ENCODE results near the gene ARHGAP45. TPM values are rescaled to one million over a fixed set of nuclear protein-coding genes. Genes with fewer than 3 reads are reported as not detected.
A peak's percentile ranks its signal among the peaks of the same experiment; 100 is the strongest.

Gene ARHGAP45
- total and polyA plus RNA-seq, 5 experiments from 2014 or later: 261 to 1,060 (median 681) TPM

DNA sequence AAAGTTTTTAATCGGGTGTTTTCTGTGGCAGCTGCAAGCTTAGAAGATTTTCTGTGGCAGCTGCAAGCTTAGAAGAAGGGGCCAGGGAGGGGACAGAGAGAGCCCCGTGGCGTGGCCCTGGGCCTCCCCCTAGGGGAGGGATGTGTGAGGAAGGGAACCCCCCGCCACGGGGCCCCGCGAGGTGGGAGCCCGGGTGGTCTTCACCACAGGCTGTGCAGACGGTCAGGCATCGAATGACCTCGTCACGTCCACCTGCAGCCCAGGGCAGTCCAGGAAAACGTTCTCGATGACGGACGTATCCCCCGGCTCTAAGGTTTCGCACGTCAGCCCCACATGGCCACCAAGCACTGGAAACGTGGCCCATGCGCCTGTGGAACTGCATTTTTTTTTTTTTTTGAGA lies 19.6 kb downstream of the ARHGAP45 start:
- H3K4me1 Mint-ChIP-seq: peaks cover 24 to 77% (median 65%) of the 10 kb centered on the region in 4 donors

DNA sequence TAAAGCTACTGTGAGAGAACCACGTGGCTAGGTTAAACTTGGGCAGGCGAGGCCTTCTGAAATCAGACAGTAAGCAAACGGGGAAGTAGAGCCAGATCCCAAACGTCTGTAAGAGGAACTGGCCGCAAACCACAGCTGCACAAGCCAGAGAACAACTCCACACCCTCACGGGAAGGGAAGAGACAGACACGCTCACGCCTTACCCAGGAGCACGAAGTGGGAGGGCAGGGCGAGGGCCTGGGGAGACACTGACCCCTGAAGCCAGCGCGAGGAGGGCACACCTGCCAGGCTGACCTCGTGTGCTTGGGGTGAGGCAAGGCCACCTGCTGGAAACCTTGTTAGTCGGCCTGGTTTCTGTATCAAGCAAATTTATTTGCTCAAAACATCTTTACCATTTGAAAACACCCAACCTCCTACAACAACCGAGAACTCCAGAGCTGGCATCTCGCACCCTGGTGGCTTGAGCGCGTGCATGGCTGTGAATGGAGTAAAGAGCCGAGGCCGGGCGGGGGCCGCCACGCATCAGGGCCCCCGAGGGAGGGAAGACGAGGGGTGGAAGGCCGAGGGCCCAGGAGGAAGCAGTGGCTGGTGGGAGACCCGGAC lies 20.9 kb downstream of the ARHGAP45 start:
- Mint-ChIP-seq H3K4me3 (peak overlapping the region; percentile 54 to 79 (median 74)), H3K9me3 (peaks cover 0 to 2% (median 0%) of the 10 kb centered on the region in 9 donors), H3K27ac (peak overlapping the region; percentile 86 to 98 (median 95)), H3K27me3 (no peaks in the 10 kb centered on the region), H3K36me3 (peaks cover 0 to 54% (median 13%) of the 10 kb centered on the region in 3 donors), H3K4me1 (peaks cover 22 to 70% (median 62%) of the 10 kb centered on the region in 4 donors)
- POLR2A ChIA-PET: interaction anchor here (0.6 to 31.7 kb wide), 18 partner anchors 12 to 195 kb away, joined by 3 to 2279 read pairs (median 10); partner anchors contain the start of genes ABCA7, ARHGAP45, CIRBP and CNN2
- ATAC-seq: peak; percentile 26 to 34
- peak in 8 of 10 donors; percentile 31 to 79 (median 62) for DNase-seq

More for the DNA sequence above, 19.6 kb downstream of the ARHGAP45 start:
- ATAC-seq: no peak
- peaks cover 0 to 59% (median 11%) of the 10 kb centered on the region in 3 donors for H3K36me3 Mint-ChIP-seq
- peak overlapping the region in 9 of 10 donors; percentile 33 to 98 (median 85) for H3K27ac Mint-ChIP-seq
- POLR2A ChIA-PET: interaction anchor here (1.2 to 31.7 kb wide), 8 partner anchors 14 to 106 kb away, joined by 3 to 2279 read pairs (median 397); partner anchors contain the start of genes ABCA7, ARHGAP45, CNN2 and GPX4
- peaks cover 0 to 2% (median 0%) of the 10 kb centered on the region in 9 donors for H3K9me3 Mint-ChIP-seq
- DNase-seq: peak in 3 of 10 donors; percentile 21 to 47 (median 46)
- peak overlapping the region in 4 of 10 donors; percentile 18 to 42 (median 29) for H3K4me3 Mint-ChIP-seq
- no peaks in the 10 kb centered on the region for H3K27me3 Mint-ChIP-seq

DNA sequence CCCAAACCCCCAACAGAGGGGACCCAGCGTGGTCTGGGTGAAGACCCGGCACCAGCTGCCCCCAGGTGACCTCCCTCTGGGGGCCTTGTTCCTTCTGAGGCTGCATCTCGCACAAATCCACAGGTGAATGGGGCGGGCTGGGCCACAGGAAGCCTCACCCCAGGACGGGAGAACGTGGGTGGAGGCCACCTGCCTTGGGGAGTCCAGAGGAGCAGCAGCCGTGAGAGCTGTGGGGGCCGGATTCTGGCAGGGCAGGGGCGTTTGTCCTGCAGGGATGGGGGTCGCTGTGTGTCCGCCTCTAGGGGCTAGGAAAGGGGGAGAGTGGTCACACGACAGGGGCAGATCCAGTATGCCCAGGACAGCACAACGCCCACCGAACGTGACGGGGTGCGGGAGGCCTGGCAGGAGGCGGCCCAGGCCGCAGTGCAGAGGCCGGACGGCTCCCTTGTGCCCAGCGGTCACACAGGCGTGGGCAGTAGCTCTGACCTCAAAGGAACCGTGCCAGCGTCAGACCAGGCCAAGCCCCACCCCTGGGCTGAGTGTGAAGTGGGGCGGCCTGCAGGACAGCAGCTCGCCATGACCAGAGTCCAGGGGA lies 21.5 kb downstream of the ARHGAP45 start:
- ATAC-seq (peak; percentile 7 to 8), DNase-seq (peak in 2 of 10 donors; percentile 17 to 58)
- peaks cover 22 to 75% (median 66%) of the 10 kb centered on the region in 4 donors for H3K4me1 Mint-ChIP-seq
- H3K4me3 Mint-ChIP-seq: peak overlapping the region in 9 of 10 donors; percentile 14 to 79 (median 68)
- H3K27ac Mint-ChIP-seq: peak overlapping the region; percentile 86 to 98 (median 95)
- peaks cover 0 to 2% (median 0%) of the 10 kb centered on the region in 9 donors for H3K9me3 Mint-ChIP-seq
- H3K27me3 Mint-ChIP-seq: no peaks in the 10 kb centered on the region
- POLR2A ChIA-PET: interaction anchor here (0.6 to 31.7 kb wide), 16 partner anchors 12 to 195 kb away, joined by 3 to 2279 read pairs (median 12); partner anchors contain the start of genes ABCA7, ARHGAP45, CIRBP and CNN2
- H3K36me3 Mint-ChIP-seq: peaks cover 0 to 57% (median 13%) of the 10 kb centered on the region in 3 donors

DNA sequence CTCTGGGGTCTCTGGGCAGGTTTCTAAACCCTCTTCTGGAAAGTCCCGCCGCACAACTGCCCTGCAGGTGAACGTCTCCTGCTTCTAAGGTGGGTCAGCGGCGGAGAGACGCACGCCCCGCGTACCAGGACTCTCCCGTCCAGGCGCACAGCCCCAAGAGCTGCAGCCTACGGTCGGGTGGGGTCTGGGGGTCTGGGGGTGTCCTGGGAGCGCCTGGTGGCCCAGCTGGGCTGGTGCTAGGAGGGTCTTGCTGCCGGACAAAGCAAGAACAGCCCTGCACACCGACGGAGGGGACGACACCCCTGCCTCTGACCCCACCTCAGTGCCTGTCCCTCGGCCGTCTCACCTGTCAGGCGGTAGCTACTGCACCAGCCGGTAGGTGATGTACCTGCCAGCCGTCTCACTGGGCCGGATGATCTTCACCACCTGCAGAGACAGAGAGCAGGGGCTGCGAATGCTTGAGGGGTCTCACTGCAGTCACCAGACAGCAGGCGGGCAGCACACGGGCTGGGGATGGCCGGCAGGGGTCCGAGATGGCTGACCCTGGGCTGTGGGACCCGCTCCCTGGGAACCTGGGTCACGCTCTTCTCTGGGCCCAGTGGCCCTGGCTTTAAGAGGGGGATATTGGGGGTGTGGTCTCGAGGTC lies 22.3 kb downstream of the ARHGAP45 start:
- POLR2A ChIA-PET: interaction anchor here (0.7 to 31.7 kb wide), 21 partner anchors 11 to 186 kb away, joined by 3 to 2279 read pairs (median 6); partner anchors contain the start of genes ABCA7, ARHGAP45, CIRBP and CNN2
- Mint-ChIP-seq H3K4me3 (peak overlapping the region in 6 of 10 donors; percentile 19 to 74 (median 49)), H3K27me3 (no peaks in the 10 kb centered on the region), H3K9me3 (peaks cover 0 to 2% (median 0%) of the 10 kb centered on the region in 9 donors), H3K4me1 (peaks cover 22 to 75% (median 67%) of the 10 kb centered on the region in 4 donors), H3K36me3 (peaks cover 0 to 50% (median 11%) of the 10 kb centered on the region in 3 donors), H3K27ac (peak overlapping the region; percentile 13 to 98 (median 84))
- ATAC-seq (peak in 1 of 2 donors; percentile 1), DNase-seq (peak in 3 of 10 donors; percentile 26 to 35 (median 33))

DNA sequence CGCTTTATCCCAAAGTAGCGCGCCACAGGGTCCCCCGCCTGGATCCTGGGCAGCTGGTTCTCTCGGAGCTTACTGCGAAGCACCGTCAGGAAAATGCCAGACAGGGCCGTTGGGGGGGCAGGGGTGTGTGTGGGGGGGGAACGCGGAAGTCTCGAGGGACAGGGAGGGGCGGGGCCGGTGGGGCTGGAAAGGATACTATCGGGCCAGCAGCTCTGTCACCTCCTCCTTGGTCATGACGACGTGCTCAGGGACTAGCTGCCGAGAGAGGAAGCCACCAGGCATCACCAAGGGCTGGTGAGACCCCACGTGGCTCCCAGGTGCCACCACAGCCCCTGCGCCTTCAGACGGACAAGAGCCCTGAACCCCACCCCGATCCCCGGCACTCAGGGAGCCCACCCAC lies 22.9 kb downstream of the ARHGAP45 start:
- Mint-ChIP-seq H3K9me3 (peaks cover 0 to 2% (median 0%) of the 10 kb centered on the region in 9 donors), H3K36me3 (peaks cover 0 to 44% (median 8%) of the 10 kb centered on the region in 3 donors), H3K27me3 (no peaks in the 10 kb centered on the region), H3K27ac (peak overlapping the region in 9 of 10 donors; percentile 32 to 98 (median 87)), H3K4me1 (peaks cover 22 to 71% (median 67%) of the 10 kb centered on the region in 4 donors), H3K4me3 (peak overlapping the region in 8 of 10 donors; percentile 6 to 78 (median 56))
- ATAC-seq: peak; percentile 43 to 60
- DNase-seq: peak in 9 of 10 donors; percentile 47 to 91 (median 70)
- POLR2A ChIA-PET: interaction anchor here (0.6 to 31.7 kb wide), 23 partner anchors 10 to 185 kb away, joined by 3 to 2279 read pairs (median 4); partner anchors contain the start of genes ABCA7, ARHGAP45, CIRBP and CNN2

DNA sequence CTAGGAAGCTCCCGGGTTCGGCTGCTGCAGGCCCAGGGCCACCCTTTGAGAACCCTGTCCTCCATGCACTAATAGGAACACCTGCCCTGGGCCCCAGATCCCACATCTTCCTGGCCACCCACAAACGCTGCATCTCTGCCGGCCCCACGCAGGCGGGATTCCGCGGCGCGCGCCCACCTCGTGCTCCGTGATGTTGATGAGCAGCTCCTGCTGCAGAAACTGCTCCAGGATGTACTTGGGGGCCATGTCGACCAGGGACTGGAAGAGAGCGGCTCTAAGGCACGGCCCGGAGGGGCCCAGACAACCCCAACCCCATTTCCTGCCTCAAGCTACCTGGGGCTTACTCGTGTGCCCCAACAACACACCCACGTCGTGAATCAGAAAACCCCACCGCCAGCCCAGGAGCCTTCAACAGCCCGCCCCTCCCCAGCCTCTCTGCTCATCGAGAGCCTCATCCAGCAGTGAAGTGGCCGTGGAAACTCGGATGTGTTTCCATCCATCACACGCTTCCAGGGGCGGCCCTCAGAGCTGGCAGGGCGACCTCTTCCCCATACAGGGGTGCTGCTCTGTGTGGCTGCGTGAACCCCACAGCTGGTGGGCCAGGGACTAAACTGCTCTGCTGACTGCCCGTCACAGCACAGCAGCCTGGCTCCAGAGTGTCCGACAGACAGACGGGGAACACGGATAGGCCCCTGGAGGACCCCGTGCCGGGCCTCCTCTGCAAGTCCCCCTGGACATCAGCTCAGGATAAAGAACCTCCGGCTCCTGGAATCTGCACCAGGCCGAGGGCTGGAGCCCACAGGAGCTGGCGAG lies 24.0 kb downstream of the ARHGAP45 start:
- H3K27me3 Mint-ChIP-seq: no peaks in the 10 kb centered on the region
- peak overlapping the region; percentile 28 to 85 (median 70) for H3K4me3 Mint-ChIP-seq
- peak overlapping the region; percentile 86 to 98 (median 94) for H3K27ac Mint-ChIP-seq
- POLR2A ChIA-PET: interaction anchor here (0.6 to 31.7 kb wide), 15 partner anchors 9 to 178 kb away, joined by 3 to 2279 read pairs (median 17); partner anchors contain the start of genes ABCA7, ARHGAP45, CIRBP and CNN2
- H3K4me1 Mint-ChIP-seq: peaks cover 21 to 71% (median 68%) of the 10 kb centered on the region in 4 donors
- H3K36me3 Mint-ChIP-seq: peaks cover 0 to 38% (median 6%) of the 10 kb centered on the region in 3 donors
- ATAC-seq (peak; percentile 24 to 34), DNase-seq (peak in 9 of 10 donors; percentile 42 to 79 (median 63))
- H3K9me3 Mint-ChIP-seq: peaks cover 0 to 2% (median 0%) of the 10 kb centered on the region in 9 donors

DNA sequence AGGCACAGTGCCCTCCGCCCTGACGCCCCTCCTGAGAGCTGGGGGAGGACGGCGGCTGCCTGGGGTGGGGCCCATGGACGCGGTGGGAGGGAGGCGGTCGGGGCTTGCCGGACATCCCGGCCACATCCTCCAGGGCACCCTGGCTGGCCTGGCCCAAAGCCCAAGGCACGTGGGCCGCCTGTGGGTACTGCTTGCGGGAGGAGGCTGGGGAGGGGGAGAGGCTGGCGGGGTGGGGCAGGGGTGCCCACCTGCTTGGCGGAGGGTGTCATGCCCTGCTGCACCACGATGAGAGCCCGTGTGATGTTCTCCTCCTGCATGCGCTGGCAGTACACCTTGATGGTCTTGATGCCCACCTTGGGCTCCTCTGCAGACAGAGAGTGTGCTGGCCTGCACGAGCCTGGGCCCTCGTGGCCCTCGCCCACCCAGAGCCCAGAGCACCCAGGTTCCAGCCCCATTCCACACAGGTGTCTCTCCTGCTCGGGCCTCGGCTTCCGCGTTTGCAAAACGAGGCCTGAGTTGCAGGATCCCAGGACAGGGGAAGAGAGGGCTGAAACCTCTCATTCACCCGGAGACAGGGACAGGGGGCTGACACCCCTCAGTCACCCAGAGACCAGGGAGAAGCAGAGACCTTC lies 24.7 kb downstream of the ARHGAP45 start:
- Mint-ChIP-seq H3K4me3 (peak overlapping the region in 4 of 10 donors; percentile 4 to 70 (median 52)), H3K9me3 (peaks cover 0 to 2% (median 0%) of the 10 kb centered on the region in 9 donors), H3K27ac (peak overlapping the region in 3 of 10 donors; percentile 43 to 84 (median 53)), H3K36me3 (peaks cover 0 to 32% (median 6%) of the 10 kb centered on the region in 3 donors), H3K27me3 (no peaks in the 10 kb centered on the region), H3K4me1 (peaks cover 22 to 71% (median 68%) of the 10 kb centered on the region in 4 donors)
- POLR2A ChIA-PET: interaction anchor here (0.8 to 31.7 kb wide), 9 partner anchors 9 to 178 kb away, joined by 3 to 2279 read pairs (median 173); partner anchors contain the start of genes ABCA7, ARHGAP45, CIRBP and CNN2
- ATAC-seq (no peak), DNase-seq (peak in 2 of 10 donors; percentile 11 to 16)

DNA sequence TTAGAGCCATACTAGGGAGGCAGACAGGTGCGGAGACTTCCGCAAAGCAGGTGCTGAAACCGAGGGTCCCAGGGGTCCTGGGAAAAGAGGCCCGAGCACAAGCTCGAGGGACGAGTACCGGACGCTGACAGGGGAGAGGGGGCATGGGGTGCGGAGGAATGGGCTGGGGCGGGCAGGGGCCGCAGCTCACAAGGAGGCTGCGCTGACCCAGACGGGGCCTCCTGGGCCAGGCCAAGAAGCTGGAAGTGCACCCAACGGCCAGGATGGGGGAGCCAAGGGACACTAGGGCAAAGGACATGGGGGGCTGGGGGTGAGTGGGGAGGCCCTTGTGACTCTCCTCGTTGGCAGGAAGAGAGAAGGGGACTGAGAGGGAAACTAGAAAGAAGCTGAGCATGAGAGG lies 26.4 kb downstream of the ARHGAP45 start:
- H3K4me1 Mint-ChIP-seq: peaks cover 15 to 67% (median 61%) of the 10 kb centered on the region in 4 donors
- H3K4me3 Mint-ChIP-seq: peak overlapping the region; percentile 49 to 97 (median 92)
- H3K27ac Mint-ChIP-seq: peak overlapping the region in 9 of 10 donors; percentile 29 to 90 (median 60)
- ATAC-seq (no peak), DNase-seq (no peak)
- POLR2A ChIA-PET: interaction anchor here (0.7 to 16.6 kb wide), 13 partner anchors 10 to 230 kb away, joined by 3 to 621 read pairs (median 5); partner anchors contain the start of genes ARHGAP45, CNN2 and GPX4
- peaks cover 0 to 2% (median 0%) of the 10 kb centered on the region in 9 donors for H3K9me3 Mint-ChIP-seq
- H3K27me3 Mint-ChIP-seq: no peaks in the 10 kb centered on the region
- peaks cover 0 to 18% (median 2%) of the 10 kb centered on the region in 3 donors for H3K36me3 Mint-ChIP-seq

DNA sequence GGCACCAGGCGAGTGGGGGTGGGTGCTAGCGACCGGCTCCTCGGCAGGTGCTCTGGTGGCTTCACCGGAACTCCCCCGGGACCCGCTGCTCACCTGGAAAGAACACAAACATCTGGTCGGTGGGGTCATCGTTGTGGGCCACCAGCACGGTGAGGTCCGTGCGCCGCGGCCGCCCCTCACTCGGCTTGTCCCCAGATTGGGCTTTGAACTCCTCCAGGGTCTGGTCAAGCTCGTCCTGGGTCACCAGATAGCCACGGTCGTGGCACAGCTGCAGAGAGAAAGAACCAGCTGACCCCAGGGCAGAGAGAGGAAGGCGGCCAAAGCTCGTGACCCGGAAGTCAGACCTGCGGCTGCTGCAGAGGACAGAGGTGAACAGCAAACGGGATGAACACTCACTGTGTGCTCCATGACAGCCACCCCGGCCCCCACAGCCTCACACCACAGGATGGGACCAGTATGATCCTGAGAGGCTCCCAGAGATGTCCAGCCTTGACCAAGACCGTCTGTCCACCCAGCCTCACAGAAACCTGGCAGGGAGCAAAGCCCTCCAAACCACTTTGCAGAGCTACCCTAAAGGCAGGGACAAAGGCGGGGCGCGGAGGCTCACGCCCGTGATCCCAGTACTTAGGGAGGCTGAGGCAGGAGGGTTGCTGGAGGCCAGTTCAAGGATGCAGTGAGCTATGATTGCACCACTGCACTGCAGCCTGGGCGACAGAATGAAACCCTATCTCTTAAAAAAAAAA lies 27.0 kb downstream of the ARHGAP45 start:
- H3K27ac Mint-ChIP-seq: peak overlapping the region; percentile 43 to 96 (median 81)
- peaks cover 0 to 18% (median 2%) of the 10 kb centered on the region in 3 donors for H3K36me3 Mint-ChIP-seq
- H3K4me1 Mint-ChIP-seq: peaks cover 14 to 66% (median 59%) of the 10 kb centered on the region in 4 donors
- H3K9me3 Mint-ChIP-seq: peaks cover 0 to 2% (median 0%) of the 10 kb centered on the region in 9 donors
- ATAC-seq (no peak), DNase-seq (no peak)
- H3K27me3 Mint-ChIP-seq: no peaks in the 10 kb centered on the region
- H3K4me3 Mint-ChIP-seq: peak overlapping the region; percentile 88 to 97 (median 94)
- POLR2A ChIA-PET: interaction anchor here (0.6 to 16.6 kb wide), 16 partner anchors 10 to 231 kb away, joined by 3 to 621 read pairs (median 3); partner anchors contain the start of genes ABCA7, ARHGAP45, CNN2 and GPX4

DNA sequence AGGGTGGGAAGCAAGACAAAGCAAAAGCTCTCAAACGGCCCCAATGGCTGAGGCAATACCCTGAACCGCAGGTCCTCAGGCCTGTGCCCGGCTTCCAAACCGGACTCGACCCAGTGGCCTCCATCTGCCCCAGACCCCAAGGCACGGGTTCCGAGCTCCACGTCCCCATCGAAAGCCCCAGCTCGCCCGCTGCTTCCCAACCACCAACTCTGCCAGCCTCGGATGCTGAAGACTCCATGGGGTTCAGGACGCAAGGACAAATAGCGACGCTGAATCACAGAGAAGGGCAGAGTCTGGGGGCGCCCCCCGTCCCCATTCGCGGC lies 27.6 kb downstream of the ARHGAP45 start:
- H3K4me1 Mint-ChIP-seq: peaks cover 15 to 60% (median 58%) of the 10 kb centered on the region in 4 donors

More for the DNA sequence above, 27.6 kb downstream of the ARHGAP45 start:
- ATAC-seq (no peak), DNase-seq (no peak)
- Mint-ChIP-seq H3K27ac (peak overlapping the region; percentile 43 to 96 (median 81)), H3K36me3 (peaks cover 0 to 18% (median 2%) of the 10 kb centered on the region in 3 donors), H3K4me3 (peak overlapping the region; percentile 88 to 97 (median 94)), H3K27me3 (no peaks in the 10 kb centered on the region), H3K9me3 (peaks cover 0 to 2% (median 0%) of the 10 kb centered on the region in 9 donors)
- POLR2A ChIA-PET: interaction anchor here (0.6 to 16.6 kb wide), 11 partner anchors 9 to 232 kb away, joined by 3 to 621 read pairs (median 3); partner anchors contain the start of genes ABCA7, ARHGAP45, GPX4 and WDR18

Data from naive thymus-derived CD8-positive, alpha-beta T cell (primary cell).